NCI-H345 (cell line): ENCODE data around the gene SERTAD4.

ENCODE experiments used
- DNase-seq: peaks from one replicate; lab custom pipeline; 2025; lab: John Stamatoyannopoulos, UW

Gene SERTAD4

DNA sequence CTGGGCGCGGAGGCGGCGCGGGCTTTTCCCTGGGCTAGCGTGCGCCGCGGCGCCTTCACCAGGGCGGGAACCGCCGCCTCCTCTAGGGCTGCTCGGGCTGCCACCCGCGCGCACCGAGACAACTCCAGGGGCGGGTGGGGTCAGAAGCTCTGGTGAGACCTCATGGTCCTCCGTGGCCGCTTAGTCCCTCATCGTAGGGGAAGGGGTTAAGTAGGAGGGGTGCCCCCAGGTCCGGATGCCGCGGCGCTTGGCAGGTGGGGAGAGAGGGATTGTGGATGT lies 559 bp downstream of the SERTAD4 start:
- peak; percentile 54 for DNase-seq

- DNase-seq: peak; percentile 68
These were observed 1.1 kb downstream of the SERTAD4 start for GRCh38 chr1:210233495-210234328.

GRCh38 chr1:210234329-210234757 lies 1.7 kb downstream of the SERTAD4 start:
- no peak for DNase-seq

DNA sequence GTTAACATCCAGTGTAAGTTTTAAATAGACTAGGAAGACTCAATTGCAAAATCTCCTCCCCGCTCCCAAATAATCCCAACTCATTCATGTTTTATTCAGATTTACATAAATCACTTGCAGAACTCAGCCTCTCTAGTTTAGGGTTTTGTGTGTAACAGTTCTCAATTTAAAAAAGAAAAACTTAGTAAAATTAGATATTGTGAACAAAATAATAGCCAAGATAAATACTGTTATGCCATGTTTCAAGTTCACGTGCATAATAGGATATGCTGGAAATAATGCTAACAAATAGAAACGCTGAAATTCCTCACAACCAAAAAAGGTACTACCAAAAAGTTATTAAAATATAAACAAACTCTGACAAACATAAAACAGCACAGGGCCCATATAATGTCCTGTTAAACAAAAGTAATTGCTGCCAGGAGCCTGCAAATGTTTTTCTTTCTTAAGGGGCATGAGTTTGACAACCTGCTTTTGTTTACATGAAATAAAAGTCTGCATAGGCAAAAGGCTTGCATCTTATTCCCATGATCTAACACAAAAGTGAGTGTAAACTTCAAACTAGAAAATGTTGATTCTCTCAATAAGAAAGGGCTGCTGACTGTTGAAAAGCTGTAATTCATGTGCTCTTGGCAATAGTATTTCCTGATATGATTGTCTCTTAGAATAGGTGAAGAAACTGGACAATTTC lies 2.9 kb downstream of the SERTAD4 start:
- no peak for DNase-seq

DNA sequence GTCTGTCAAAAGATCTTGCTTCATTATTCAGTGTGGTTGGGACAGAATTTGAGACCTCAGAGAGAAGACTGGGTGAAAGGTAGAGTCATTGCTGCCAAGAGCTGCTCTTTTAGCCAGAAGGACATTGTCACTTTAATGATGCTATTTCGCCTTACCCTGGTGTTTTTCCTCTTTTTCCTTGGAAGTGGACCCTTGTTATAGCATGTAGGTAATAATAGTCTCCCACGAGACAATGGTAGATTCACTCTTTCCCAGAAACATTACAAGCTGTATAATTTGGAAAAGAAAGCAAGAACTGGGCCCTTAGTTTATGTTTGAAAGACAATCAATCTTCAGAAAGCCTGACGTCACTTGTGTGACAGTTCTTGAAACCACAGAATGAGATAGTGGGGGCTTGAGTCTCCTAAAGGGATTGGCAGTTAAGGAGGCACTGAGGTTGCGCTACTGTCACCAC lies 3.8 kb downstream of the SERTAD4 start:
- DNase-seq: no peak

DNA sequence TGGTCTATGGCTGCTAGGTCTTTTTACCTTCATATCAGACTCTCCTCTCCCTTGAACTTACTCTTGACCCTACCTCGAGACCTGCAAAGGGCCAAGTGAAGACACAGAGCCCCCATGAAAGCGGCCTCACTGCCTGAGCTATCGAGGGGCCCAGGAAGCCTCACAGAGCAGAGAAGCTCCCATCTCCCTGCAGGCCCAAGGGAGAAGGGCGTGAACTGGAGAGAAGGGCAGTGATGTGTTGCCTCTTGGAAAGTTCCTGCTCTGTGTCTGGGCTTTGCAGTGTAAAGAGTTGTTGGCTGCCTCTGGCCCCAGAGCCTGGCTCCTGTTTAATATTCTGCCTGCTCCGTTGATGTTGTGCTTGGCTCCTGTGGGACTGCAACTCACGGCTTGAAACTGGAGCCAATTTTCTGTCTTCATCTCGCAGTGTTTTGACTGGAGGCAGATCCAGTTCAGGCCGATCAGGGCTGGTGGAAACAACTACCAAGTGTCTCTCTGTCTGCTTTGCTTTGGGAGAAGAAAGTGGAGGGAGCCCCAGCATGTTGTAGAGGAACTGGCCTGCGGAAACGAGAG lies 4.3 kb downstream of the SERTAD4 start:
- DNase-seq: no peak

DNA sequence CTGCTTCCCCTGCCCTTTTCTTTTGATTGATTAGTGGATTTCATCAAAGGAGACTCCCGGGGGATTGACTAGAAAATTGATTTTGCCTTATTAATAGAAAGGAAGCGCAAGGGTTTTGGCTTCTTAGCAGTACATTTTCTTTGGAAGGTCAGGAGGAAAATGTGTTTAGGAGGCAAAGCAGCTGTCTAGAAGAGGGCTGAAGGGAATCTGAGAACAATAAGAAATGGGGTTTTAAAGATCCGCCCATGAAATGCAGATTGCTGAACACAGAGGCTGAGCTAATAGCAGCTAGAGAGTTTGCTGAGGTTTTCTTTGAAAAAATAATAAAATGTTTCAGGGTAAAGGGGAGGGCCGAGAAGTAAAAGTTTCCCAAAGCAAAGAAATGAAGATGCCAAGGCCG lies 4.9 kb downstream of the SERTAD4 start:
- DNase-seq: no peak

DNA sequence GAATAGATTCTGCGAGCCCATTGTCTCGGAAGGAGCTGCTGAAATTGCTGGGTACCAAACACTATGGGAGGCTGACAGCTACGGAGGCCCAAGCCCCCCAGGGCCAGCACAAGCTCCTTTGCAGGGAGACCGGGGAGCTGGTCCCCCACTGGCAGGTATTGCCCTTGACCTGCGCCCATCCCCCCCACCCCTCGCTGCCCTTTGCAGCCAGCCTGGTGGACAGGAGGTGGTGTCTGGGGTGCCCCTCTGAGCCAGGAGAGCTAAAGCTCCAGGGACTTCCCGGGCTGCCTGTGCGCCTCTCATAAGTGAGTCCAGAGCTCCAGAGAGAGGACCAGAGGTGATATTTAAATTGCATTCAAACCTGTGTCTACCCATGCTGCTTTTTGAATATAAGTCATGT lies 5.4 kb downstream of the SERTAD4 start:
- no peak for DNase-seq

DNA sequence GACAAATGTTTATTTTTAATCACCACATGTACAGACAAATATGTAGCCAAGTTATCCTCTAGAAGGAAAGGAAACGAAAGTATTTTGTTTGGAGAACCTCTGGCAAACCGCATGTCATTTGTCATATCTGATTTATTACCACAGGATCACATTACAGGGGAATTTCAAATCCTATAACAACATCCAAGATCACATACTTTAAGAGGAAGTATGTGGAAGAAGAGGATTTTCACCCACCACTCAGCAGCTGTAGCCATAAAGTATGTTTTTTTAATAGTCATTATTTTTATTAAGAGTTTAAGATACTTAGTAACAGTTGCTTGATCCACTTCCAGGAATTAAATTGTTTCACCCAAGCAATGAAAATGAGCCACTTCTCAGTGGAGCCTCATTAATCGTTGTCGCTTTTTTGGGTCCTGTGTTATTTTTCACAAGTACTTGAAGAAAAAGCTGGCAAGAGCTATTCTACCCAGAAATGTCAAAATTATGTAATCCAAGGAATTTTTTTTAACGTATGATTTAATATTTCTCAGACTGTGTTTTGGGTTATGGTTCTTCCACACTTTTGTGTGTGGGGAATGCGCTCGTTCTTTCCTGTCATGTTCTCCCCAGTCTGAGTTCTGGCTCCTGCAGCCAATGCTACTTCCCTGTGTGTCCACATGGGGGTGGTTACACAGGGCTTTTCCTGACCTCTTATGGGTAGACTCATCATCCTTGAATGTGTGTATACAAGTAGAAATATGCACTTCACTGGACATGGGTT lies 6.9 kb downstream of the SERTAD4 start:
- DNase-seq: no peak

- no peak for DNase-seq
These were observed 8.5 kb downstream of the SERTAD4 start for GRCh38 chr1:210241121-210241520.

DNA sequence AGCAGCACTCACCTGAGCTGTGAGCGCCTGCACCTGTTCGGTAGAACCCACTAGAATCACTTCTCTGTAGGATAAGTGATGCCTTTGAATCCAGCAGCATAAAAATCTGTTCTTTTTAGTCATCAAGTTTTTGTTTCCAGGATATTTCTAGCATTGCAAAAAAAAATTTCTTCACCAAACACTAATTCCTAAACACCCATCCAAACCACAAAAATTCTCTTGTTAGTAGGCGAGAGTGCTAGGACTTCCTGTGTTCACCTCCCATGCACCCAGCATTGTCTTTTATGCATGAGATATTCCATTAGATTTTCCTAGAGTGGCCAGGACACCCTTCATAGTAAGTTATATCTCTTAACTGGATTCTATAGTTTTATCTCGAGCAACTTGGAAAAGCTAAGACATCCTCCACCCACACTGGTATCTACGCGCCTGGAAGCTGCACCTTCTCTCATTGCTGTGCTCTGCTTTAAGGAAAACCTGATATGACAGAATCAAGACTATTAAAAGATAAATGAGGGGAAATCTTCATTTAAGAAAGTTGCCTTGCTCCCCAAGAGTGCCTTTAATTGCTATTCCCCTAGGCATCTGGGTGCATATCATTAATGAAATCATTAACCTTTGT lies 12.3 kb downstream of the SERTAD4 start:
- DNase-seq: no peak

DNA sequence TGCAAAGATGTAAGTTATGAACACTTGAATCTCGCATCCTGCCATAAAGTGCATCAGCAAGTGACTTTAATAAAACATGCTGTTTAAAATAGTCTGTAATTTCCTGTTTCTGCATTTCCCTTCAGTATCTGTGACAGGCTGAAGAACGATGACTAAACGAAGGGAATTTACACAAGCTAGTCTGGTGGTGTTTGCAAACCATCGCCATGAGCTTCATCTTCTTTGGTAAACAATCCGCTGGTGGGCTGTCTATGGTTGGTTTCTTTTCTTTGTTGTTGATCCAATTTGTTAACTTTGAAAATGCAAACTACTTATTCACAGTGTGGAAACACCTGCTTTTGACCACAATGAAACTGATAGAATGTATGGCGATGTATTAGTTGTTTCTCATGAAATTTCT lies 13.9 kb downstream of the SERTAD4 start:
- no peak for DNase-seq

DNA sequence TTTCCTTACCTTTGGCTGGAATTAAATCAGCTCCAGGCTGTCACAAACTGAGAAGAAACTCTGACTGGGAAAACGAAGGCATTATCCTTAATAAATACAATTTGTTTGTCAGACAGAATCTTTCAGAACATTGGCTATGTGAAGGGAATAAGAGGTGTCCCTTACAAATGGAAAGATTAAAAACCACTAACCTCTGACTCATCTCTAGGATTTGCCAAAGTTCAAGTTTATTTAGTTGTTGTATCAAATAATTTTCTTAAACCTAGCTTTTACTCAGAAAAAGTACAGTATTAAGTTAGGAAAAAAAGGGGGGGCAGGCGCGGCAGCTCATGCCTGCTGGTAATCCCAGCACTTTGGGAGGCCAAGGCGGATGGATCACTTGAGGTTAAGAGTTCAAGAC lies 15.7 kb downstream of the SERTAD4 start:
- no peak for DNase-seq

GRCh38 chr1:210250665-210250997 lies 18.0 kb downstream of the SERTAD4 start:
- peak; percentile 77 for DNase-seq

DNA sequence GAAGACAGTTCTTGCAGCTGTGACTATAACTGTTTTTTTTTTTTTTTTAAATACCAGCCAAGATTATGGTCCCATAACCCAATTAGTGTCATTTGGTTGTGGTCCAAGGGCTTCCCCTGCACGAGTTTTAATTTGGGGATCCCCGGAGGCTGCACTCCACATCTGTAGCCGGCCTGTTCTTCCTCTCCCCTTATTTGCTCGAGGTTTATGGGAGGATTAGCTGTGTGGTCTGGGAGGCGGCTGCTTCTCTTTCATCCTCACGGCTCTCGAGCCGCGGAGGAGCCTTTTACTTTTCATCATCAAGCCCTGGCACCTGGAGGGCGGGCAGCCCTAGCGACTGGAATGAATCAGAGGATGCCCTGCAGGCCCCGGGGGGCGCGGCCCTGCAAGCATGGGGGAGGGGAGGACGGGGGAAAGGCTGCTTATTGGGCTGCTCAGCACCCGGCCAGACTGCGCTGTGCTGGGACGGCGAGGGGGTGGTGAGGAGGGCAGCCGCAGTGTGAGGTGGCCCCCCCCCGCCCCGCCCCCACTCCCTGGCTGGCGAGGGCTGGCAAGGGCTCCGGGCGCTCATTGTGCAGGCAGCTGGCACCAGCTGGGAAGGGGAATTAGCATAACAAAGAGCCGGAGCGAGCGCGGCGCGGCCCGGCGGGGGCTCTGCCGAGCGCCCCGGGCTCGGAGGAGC lies 18.5 kb downstream of the SERTAD4 start:
- peak; percentile 93 for DNase-seq

- no peak for DNase-seq
These were observed 19.3 kb downstream of the SERTAD4 start for GRCh38 chr1:210251680-210252490.

DNA sequence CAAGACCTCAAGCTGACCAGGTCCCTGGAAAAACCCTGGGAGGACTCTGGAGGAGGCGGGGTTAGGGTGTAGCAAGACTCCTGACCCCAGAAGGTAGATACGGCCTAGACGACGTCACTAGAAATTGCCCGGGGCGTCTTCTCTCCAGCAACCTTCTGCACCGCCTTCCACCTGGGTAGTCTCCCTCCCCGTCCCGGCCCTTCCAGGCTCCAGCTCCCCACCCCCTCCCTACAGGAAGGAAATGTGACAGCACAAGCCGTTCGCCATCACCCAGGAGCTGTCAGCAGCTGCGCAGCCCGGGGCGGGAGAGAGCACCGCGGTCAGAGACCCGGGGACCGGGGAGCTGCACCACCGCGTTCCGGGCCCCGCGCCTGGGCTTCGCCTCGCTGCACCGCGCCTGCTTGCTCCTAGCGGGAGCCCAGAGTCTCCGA lies 20.0 kb downstream of the SERTAD4 start:
- DNase-seq: no peak

DNA sequence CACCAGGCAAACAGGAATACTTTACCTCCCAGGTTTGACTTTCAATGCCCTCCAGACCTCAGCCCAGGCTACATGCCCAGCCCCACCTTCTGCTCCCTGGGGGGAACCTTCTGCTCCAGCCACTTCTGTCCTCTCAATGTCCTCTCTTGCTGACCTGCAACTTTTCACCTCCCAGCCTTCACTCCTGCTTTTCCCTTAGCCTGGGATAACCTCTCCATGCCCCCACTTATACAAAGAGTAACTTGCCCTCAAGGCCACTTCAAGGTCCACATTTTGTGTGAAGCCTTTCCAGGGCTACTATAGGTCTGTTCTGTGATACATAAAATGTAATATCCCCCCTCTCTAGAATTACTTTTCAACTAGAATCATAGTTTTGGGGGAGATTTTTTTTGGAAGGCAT lies 21.7 kb downstream of the SERTAD4 start:
- DNase-seq: no peak

DNA sequence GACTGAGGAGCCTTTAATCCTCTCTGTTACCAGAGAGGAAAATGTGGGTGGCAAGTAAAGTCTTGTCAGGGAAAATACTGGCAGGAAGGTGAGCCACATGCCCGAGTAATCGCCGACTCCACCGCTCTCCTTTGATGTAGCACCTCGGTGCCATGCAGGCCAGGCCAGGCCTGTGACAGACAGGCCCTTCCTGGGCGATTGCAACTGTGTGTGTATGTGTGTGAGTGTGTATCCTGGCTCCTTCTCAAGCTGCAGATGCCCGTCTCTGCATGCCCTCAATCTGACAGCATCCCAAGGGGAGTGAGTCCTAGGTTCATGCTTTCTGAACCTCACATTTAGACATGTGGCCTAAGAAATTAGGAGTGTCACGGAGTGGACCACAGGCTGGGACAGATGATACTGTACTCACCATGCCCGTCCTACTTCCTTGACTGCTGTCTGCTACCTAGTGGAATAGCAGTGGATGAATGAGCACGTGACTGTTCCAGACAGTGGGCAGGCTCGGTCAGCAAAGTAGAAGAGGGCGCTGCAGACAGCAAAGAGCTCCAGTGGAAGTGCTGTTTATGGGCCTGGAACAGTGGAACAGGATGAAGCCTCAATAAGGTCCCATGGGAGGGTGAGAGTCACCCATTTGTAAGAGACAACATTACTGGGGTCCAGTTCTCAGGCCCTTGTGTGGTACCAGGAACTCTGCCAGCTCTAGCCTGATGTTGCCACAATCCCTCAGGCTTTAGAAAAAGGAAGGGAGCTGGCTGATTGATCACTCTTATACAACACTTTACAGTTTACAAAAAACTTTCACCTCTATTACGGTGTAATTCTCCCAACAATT lies 25.3 kb downstream of the SERTAD4 start:
- DNase-seq: no peak

- DNase-seq: no peak
These were observed 27.0 kb downstream of the SERTAD4 start for GRCh38 chr1:210259561-210259960.
